Stimulated activated naive CD8-positive, alpha-beta T cell treated with anti-CD3 and anti-CD28 coated beads, Interleukin-15, Interleukin-2, amounts not matched to agents 100 ng/mL and 50 ng/mL, for 24 hours (primary cell): Measurements from ENCODE around the gene ZHX3.
A peak's percentile ranks its signal among the peaks of the same experiment; 100 is the strongest.

ENCODE experiments used
- H3K27ac Mint-ChIP-seq: one replicate; pipeline ENCODE4 v1.8.0; 2021; ENCODE audit warnings: mild to moderate bottlenecking, mixed read lengths
- H3K27me3 Mint-ChIP-seq: one replicate; pipeline ENCODE4 v1.8.0; 2021; ENCODE audit warnings: mixed read lengths
- H3K36me3 Mint-ChIP-seq: one replicate; pipeline ENCODE4 v1.8.0; 2021; ENCODE audit warnings: low read depth, mixed read lengths
- H3K4me1 Mint-ChIP-seq: one replicate; pipeline ENCODE4 v1.8.0; 2021; ENCODE audit warnings: low read depth, mixed read lengths
- H3K4me3 Mint-ChIP-seq: one replicate; pipeline ENCODE4 v1.8.0; 2021; ENCODE audit warnings: mild to moderate bottlenecking, mixed read lengths
- H3K9me3 Mint-ChIP-seq: one replicate; pipeline ENCODE4 v1.8.0; 2021; ENCODE audit warnings: mixed read lengths

Gene ZHX3

DNA sequence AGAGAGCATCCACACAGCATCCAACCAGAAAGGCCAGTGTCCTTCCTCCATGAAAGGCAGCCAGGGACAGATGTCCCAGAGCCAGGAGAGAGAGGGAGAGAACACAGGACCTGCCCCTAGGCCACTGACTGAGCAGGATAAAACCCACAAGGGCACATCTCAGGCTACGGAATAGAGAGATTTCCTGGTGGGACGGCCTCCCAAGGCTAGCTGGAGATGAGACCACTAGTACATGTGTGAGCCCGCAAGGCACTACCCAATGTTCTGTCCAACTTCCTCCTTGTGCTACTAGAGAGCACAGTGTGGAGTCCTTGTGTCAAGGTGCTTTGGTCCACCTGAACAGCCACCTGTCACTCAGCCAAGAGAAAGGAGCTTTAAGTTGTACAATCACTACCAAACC lies 136.0 kb downstream of the ZHX3 start:
- no peaks in the 10 kb centered on the region for H3K9me3 Mint-ChIP-seq
- H3K36me3 Mint-ChIP-seq = peaks cover 25% of the 10 kb centered on the region
- no peak overlapping the region for H3K4me3 Mint-ChIP-seq
- H3K27ac Mint-ChIP-seq = no peak overlapping the region
- H3K4me1 Mint-ChIP-seq = peaks cover 10% of the 10 kb centered on the region
- no peaks in the 10 kb centered on the region for H3K27me3 Mint-ChIP-seq

DNA sequence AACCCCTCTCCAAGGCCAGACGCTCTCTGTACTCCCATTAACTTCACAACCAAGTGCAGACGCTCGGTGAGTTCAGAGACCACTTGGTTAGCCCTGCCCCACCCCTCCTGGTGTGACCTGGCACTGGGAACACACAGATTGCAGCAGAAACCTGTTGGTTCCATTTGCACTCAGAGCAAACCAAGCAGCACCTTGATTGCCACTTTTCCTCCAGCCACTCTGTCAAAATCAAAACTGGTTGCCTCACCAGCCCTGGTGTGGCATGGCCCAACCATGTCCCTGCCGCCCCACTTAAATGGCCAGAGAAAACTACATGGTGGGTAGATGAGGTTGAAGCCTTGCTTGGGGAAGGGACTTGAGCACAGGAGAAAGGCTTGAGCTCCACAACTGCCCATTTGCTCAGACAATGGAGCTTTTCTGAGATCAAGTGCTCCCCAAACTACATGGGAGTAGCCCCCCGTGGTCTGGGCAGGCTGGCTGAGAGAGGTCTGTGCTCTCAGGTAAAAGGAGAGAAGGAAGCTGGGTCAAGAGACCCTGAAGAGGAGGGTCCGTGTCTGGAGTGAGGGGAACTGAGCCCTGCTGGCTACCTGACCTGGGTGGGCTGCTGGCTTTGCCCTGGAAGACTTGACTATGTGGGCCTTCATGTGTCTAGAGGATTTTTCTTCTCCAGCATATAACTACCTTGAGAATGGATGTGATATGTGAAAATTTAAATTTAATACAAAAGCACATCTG lies 136.8 kb downstream of the ZHX3 start:
- peaks cover 32% of the 10 kb centered on the region for H3K36me3 Mint-ChIP-seq
- H3K9me3 Mint-ChIP-seq = no peaks in the 10 kb centered on the region
- H3K4me1 Mint-ChIP-seq = peaks cover 10% of the 10 kb centered on the region
- no peak overlapping the region for H3K4me3 Mint-ChIP-seq
- peak overlapping the region; percentile 68 for H3K27ac Mint-ChIP-seq
- H3K27me3 Mint-ChIP-seq = no peaks in the 10 kb centered on the region

- Mint-ChIP-seq H3K27ac (no peak overlapping the region), H3K27me3 (no peaks in the 10 kb centered on the region), H3K4me3 (no peak overlapping the region), H3K4me1 (peaks cover 10% of the 10 kb centered on the region), H3K9me3 (no peaks in the 10 kb centered on the region), H3K36me3 (peaks cover 37% of the 10 kb centered on the region)
These were observed 137.6 kb downstream of the ZHX3 start for GRCh38 chr20:41179961-41180360.

GRCh38 chr20:41178904-41179432 lies 138.6 kb downstream of the ZHX3 start:
- H3K9me3 Mint-ChIP-seq = no peaks in the 10 kb centered on the region
- H3K27ac Mint-ChIP-seq = no peak overlapping the region

DNA sequence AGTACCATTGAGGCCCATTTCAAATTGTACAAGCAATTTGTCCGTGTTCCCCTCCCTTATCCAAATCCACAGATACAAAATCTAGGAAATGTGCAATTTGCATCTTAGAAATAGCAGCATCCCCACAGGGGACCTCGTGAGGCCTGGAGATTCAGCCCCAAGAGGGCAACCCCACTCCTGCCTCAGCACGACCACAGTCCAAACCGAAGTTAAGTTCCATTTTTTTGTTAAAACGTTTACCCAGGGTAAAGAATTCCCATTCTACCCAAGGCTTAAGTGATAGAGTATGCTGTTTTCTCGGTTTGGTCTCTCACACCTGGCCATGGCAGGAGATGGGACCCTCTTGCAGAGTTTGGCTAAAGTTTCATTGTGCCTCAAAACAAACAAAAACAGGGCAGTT lies 139.0 kb downstream of the ZHX3 start:
- Mint-ChIP-seq H3K27ac (peak overlapping the region; percentile 67), H3K4me3 (no peak overlapping the region)

More at GRCh38 chr20:41178904-41179432, 138.6 kb downstream of the ZHX3 start:
- H3K27me3 Mint-ChIP-seq = no peaks in the 10 kb centered on the region
- H3K4me3 Mint-ChIP-seq = no peak overlapping the region
- peaks cover 46% of the 10 kb centered on the region for H3K36me3 Mint-ChIP-seq
- peaks cover 10% of the 10 kb centered on the region for H3K4me1 Mint-ChIP-seq

DNA sequence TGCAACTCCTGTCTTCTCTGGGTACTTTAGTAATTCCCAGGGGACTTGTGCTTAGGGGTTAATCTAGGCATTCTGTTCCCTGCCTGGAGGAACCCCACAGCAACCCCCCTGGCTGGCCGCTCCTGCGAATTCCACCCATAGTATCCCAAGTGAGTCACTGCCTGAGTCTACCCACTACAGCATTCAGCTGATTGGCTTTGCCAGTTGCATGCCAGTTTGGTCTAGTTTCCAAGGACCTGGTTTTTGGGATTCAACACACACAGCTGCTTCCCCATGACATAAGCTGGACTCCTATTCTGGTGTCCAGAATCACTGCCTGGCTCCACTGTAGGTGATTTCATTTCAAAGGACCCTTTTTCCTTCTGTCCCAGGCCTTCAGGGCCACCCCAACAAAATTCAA lies 139.9 kb downstream of the ZHX3 start:
- Mint-ChIP-seq H3K27ac (peak overlapping the region; percentile 67), H3K27me3 (no peaks in the 10 kb centered on the region), H3K36me3 (peaks cover 56% of the 10 kb centered on the region), H3K9me3 (no peaks in the 10 kb centered on the region), H3K4me3 (no peak overlapping the region), H3K4me1 (peaks cover 10% of the 10 kb centered on the region)

More for the DNA sequence above, 139.0 kb downstream of the ZHX3 start:
- Mint-ChIP-seq H3K9me3 (no peaks in the 10 kb centered on the region), H3K36me3 (peaks cover 51% of the 10 kb centered on the region), H3K4me1 (peaks cover 10% of the 10 kb centered on the region), H3K27me3 (no peaks in the 10 kb centered on the region)

GRCh38 chr20:41176711-41177552 lies 140.6 kb downstream of the ZHX3 start:
- Mint-ChIP-seq H3K4me3 (no peak overlapping the region), H3K27me3 (no peaks in the 10 kb centered on the region), H3K9me3 (no peaks in the 10 kb centered on the region), H3K27ac (peak overlapping the region; percentile 67), H3K36me3 (peaks cover 59% of the 10 kb centered on the region), H3K4me1 (peaks cover 5% of the 10 kb centered on the region)

GRCh38 chr20:41175727-41176330 lies 141.7 kb downstream of the ZHX3 start:
- Mint-ChIP-seq H3K27me3 (no peaks in the 10 kb centered on the region), H3K9me3 (no peaks in the 10 kb centered on the region), H3K36me3 (peaks cover 63% of the 10 kb centered on the region), H3K4me3 (no peak overlapping the region), H3K4me1 (peaks cover 7% of the 10 kb centered on the region), H3K27ac (peak overlapping the region; percentile 67)

DNA sequence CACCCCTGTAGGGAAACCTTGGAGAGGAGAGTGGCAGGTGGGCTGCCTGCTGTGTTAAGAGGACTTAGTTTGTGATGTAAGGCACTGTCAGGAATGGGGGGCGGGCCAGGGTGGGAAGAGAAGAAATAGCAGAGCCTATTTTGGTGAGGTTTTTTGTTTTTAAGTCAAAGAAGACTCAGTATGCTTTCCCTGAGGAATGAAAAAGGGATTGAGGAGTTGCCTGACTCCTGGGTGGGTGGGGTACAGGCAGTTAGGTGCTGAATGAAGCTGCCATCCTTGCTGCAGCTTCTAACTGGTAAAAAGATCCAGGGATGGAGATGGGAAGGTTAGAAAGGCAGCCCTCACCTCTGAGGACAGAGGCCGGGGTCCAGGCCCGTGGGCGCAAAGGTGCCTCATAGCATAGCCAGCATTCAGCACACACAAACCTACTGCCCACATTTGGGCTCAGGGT lies 142.3 kb downstream of the ZHX3 start:
- Mint-ChIP-seq H3K36me3 (peaks cover 66% of the 10 kb centered on the region), H3K27ac (peak overlapping the region; percentile 9), H3K4me3 (no peak overlapping the region), H3K9me3 (no peaks in the 10 kb centered on the region), H3K27me3 (no peaks in the 10 kb centered on the region), H3K4me1 (peaks cover 7% of the 10 kb centered on the region)

- peaks cover 70% of the 10 kb centered on the region for H3K36me3 Mint-ChIP-seq
These were observed 142.7 kb downstream of the ZHX3 start for GRCh38 chr20:41174782-41175181.

GRCh38 chr20:41174373-41174772 lies 143.2 kb downstream of the ZHX3 start:
- peak overlapping the region; percentile 9 for H3K27ac Mint-ChIP-seq
- no peaks in the 10 kb centered on the region for H3K27me3 Mint-ChIP-seq
- no peak overlapping the region for H3K4me3 Mint-ChIP-seq
- H3K9me3 Mint-ChIP-seq = no peaks in the 10 kb centered on the region
- peaks cover 7% of the 10 kb centered on the region for H3K4me1 Mint-ChIP-seq
- H3K36me3 Mint-ChIP-seq = peaks cover 74% of the 10 kb centered on the region

More at GRCh38 chr20:41174782-41175181, 142.7 kb downstream of the ZHX3 start:
- peak overlapping the region; percentile 9 for H3K27ac Mint-ChIP-seq
- no peaks in the 10 kb centered on the region for H3K27me3 Mint-ChIP-seq
- no peak overlapping the region for H3K4me3 Mint-ChIP-seq
- peaks cover 7% of the 10 kb centered on the region for H3K4me1 Mint-ChIP-seq
- no peaks in the 10 kb centered on the region for H3K9me3 Mint-ChIP-seq

DNA sequence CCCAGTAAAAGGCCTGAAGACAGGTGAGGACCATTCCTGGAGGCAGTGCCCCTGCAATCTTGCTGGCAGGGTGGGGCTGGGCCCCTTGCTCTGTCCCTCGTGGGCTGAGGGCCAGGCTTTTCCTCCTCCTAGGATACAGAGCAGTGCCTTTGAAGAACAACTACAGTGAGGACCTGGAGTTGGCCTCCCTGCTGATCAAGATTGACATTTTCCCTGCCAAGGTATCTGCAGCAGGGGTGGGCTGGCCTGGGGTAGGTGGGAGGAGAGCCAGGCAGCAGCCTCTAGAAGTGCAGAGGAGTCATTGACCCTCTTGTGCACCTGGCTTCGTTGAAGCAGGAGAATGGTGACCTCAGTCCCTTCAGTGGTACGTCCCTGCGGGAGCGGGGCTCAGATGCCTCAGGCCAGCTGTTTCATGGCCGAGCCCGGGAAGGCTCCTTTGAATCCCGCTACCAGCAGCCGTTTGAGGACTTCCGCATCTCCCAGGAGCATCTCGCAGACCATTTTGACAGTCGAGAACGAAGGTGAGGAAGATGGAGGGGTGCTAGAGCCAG lies 143.7 kb downstream of the ZHX3 start:
- no peaks in the 10 kb centered on the region for H3K27me3 Mint-ChIP-seq
- peak overlapping the region; percentile 45 for H3K27ac Mint-ChIP-seq
- no peak overlapping the region for H3K4me3 Mint-ChIP-seq
- H3K4me1 Mint-ChIP-seq = peaks cover 7% of the 10 kb centered on the region
- H3K9me3 Mint-ChIP-seq = no peaks in the 10 kb centered on the region
- peaks cover 74% of the 10 kb centered on the region for H3K36me3 Mint-ChIP-seq

DNA sequence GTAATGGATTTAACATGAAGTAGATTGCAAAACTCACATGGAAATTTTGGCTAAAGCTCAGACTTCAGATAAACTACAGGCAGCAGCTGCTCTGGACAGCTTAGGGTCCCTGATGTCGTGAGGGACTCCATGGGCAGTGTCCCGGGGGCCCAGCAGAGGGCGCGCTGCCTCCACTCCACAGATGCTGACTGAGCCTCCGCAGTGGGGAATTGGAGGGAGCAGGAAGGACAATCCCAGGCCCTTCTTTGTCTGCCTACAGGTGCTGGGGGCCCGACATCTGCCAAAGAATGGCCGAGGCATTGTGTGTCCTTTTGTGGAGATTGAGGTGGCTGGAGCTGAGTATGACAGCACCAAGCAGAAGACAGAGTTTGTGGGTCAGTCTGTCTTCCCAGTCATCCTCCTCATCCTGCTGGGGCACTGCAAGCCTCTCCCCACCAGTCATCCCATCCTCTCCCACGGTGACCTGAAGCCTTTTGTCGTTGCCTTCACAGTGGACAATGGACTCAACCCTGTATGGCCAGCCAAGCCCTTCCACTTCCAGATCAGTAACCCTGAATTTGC lies 144.3 kb downstream of the ZHX3 start:
- Mint-ChIP-seq H3K9me3 (no peaks in the 10 kb centered on the region), H3K27me3 (no peaks in the 10 kb centered on the region), H3K27ac (peak overlapping the region; percentile 45), H3K4me3 (no peak overlapping the region), H3K36me3 (peaks cover 72% of the 10 kb centered on the region), H3K4me1 (peaks cover 7% of the 10 kb centered on the region)
